Stimulated activated CD4-positive, alpha-beta T cell treated with anti-CD3 and anti-CD28 coated beads, TNF-alpha, amount 100 ng/mL, for 24 hours (primary cell): ENCODE results near the gene FOXP1.

Experiments used
- DNase-seq, 3 experiments: peaks; one replicate each; pipeline ENCODE4 v3.0.0-alpha.2; 2020; ENCODE audit warnings: low read depth in 3 of 3

Gene FOXP1

DNA sequence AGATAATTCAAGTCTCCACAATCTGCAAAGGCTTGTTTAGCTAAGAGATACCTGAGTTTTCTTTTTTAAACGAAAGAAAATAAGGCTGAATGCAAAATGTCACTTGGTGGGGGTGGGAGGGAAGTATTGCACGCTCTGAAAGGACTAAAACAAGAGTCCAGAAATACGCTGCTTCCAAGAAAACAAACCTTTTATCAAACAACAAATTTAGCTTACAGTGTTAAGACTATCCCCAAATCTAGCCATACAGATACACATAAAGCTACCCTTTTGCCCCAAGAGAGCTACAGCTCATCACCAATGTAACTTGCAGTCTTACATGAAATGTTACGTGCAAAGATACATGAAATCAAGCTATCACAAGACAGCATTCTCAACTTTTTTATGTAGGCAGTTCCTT is 522.5 kb downstream of the FOXP1 start:
- no peak for DNase-seq

DNA sequence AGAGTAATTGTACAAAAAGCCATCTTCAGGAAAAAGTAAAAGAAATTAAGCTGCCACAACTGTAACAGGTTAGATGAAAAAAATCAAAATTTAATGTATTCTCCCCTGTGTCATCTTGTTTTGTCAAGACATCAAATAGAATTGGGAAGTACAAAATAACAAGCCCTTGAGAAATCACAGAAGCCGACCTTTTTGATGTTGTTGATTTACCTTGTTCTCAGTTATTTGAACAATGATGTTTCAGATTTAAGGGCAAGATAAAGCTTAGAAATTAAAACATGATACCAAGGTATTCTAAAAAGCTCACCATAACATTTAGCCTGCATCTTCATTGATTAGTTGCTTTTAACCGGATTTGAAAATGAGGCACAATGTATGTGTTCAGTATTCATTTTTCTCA is 523.0 kb downstream of the FOXP1 start:
- DNase-seq = no peak

DNA sequence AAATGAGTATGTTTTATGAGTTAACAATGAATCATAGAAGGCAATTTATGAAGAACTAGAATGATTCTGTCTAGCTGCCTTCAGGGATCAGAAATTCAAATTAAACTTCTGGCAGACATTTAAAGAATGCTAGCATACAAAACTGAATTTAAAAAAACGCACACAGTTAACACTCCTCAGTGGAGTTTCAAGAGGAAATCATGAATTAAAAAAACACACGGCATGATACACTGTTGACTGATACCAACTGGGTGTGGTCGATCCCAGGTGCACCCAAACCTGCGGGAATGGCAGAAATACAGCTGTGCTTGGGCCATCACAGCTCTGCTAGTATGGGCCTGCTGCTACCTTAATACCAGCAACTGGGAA is 526.0 kb downstream of the FOXP1 start:
- no peak for DNase-seq

DNA sequence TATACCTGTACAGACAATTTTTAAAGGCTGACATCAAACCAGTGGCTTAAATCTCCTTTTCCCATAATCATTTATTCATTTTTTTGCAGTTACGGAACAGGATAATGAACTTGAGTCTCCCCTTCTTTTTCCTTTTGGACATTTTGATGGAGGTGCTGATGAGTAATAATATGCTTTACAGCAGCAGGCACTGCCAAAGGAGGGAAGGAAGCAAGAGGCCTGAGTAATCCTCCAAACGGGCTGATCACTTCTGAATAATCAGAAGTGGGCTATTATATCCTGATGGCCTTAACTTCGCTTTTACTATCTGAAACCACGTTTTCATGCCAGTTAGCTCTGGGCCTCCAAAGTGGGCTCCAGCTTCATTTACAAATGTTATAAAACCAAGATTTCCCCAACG is 527.2 kb downstream of the FOXP1 start:
- DNase-seq = no peak

DNA sequence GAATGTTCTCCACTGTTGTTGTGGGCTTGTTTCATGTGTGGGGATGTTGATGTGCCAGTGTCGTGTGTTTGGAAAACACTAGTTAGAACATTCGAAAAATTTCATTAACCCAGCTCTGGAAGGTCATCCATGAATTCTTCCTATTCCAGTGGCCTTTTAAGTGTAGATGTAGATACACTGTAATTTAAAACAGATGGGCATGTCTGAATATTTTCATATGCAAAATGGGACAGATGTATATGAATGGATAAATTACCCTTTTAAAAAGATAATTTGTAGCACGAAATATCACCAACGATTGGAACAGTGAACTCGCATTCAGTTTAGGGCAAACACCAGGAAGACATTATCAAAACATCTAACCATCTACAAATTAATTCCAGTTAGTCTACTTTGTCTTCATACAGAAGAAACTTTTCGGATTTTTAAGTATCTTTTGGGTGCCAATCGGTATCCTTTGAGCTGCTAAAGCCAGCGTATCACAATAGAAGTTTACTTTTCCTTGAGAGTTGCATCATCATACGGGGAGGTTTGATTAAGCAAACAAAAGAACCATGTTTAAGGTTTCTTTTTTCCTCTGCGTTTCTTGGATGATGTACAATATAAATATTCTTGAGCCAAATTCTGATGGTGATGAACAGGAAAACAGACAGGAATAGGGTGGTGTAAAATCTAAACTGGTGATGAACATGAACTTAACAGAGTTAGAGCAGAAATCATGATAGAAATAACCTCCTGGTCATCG is 528.1 kb downstream of the FOXP1 start:
- no peak for DNase-seq

DNA sequence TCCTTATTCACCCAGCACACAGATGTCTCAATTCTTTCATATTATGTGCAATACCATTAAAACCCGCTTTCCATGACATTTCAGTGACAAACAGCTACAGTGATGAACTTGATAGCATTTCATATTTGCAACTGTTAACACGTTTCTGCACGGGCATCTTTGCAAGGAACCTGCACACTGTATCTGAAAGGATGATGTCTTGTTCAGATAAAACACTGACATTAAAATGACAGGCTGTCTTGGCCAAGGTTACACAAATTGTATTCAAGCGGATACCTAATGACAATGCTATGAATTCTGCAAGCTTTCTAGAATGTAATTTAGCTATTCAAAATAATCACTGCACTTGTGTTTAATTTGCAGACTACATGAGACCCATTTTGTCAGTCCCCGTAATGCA is 529.2 kb downstream of the FOXP1 start:
- DNase-seq = no peak

DNA sequence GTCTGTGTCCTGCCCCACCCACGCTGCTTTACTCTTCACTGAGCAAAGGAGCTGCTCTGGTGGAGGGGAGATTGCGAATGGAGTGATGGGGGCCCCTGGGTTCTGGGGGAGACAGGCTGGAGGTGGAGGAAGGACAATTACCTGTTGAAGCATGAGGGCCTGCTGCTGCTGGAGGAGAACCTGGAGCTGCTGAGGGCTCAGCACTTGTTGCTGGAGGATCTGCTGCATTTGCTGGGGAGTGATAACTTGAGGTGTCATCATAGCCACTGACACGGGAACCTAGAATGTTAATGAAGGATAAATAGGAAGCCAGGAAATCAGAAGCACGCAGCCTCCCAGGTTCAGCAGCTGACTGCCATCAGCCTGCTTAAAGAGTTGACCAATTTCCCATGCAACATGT is 530.0 kb downstream of the FOXP1 start:
- no peak for DNase-seq

DNA sequence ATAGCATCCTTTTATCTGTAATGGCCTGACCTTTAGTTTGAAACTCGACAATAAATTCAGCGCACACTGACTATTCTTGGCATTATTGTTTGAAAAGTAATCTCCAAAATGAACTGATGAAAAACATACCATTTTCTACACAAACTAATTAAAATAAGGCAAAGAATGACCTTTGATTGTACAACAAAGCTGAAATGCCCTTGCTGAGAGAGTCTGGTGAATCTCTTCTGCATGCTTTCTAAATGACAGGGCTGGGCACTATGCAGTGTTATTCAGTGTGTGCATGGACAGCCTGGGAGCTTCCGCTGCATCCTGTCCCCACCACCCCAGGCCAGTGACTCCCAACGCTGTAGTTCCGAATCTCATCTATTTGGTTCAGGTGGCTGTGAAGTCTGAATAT is 530.8 kb downstream of the FOXP1 start:
- DNase-seq = no peak

DNA sequence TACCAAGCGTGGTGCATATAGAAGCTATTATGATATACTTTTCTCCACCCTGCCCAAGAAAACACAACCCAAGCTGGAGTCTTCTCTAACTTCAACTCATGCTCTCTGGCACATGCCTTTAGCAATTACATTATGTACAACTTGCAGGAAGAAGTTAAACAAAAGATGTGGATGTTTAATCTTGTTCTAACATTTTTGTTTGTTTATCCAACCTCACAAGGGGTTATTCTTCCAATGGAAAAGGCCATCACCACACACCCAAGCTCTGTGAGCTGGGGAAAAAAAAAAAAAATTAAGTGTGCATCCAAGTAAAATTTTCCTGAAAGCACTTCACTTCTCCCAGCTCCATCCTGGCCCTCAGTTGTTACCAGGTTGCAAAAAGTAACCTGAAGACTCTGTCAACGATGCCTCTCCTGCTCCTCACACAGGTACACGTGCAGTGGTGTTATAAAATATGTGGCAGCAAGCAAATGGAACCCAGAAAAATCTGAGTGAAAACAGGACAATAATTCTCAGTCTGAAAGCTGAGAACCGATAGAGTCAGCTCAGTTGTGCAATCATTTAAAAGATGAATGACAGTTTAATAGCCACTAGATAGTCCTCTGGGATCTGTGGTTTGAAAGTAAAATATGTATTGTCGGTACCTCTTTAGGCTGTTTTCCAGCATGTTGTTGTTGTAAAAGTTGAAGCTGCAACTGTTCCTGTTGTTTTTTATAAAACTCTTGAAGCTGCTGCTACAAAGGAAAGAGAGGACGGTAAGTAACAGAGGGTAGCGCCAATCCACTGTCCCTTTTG is 531.4 kb downstream of the FOXP1 start:
- no peak for DNase-seq

DNA sequence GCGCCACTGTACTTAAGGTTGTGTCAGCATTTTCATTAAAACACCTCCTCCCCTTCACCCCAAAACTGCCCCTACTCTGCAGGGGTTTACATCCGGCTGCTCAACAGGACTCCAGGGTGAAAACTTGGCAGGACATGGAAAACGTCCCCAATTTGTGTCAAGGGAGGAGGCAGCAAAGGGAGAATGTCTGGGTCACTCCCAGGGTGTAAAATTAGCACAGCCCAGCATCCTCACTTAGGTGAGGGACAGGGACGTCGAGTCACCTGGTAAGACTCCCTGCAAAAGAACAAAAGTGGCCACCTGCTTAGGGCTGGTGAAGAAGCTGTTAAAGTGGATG is 532.3 kb downstream of the FOXP1 start:
- DNase-seq = no peak

DNA sequence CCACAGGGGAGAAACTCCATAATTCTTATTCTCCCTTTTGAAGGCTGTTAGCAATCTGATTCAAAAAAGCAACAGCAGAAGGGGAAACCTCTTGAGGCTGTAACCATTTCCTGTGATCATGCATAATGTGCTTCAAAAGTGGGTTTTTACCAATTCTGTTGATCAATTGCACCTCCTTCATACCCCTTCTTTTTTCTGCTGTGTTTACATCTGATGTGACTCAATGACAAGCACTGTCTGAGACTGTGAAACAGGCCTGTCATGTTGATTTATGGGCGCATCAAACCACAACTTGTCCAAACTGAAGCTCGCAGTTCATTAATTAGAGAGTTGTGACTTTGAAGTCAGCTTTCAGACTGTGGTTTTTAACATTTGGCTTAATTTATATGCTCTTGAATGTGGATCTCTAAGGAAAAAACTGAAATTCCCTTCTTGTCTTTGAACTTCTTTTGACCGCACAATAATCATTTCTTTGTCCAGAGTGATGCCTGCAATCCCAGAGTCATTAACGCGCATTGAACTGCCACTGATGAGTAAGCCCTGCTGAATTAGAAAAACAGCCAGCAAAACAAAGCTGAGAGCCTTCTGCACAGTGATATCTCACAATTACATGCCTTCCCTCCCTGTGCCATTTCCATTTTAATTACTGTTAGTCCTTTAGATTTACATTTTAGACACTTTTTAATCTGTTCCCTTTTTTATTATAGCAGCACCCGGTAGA is 532.8 kb downstream of the FOXP1 start:
- DNase-seq = no peak

DNA sequence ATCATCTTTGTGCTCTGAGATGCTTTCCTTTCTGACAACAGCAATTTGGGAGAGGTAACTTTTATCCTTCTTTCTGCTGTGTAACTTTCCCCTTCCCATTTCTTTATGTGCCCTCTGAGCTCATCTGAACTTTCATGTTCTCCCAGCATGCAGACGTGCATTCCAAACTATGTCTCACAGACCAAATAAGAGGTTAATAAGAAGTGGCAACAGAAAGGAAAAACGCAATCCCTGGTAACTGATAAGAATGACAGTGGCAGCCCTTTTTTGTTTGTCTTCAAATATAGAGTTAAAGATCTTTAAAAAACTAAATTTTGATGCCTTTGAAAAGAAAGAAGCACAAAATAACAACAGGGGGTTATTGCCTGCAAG is 533.4 kb downstream of the FOXP1 start:
- no peak for DNase-seq

DNA sequence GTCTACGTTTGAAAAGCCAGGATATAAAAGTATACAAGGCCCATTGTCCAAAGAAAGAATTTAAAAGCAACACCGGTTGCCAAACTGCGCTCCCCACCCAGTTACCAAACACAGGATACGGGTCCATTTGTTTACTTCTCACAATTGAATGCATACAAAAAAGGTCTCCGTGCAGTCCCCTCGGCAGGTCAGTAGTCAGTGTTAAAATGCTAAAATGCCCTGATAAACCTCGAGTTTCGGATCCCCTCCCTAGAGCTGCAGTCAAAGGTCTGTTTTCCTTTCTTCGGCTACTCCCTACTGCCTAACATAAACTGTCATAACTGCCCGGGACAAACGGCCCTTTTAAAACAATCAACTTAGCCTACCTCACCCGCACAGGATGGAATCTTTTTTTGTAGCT is 534.6 kb downstream of the FOXP1 start:
- DNase-seq = no peak

DNA sequence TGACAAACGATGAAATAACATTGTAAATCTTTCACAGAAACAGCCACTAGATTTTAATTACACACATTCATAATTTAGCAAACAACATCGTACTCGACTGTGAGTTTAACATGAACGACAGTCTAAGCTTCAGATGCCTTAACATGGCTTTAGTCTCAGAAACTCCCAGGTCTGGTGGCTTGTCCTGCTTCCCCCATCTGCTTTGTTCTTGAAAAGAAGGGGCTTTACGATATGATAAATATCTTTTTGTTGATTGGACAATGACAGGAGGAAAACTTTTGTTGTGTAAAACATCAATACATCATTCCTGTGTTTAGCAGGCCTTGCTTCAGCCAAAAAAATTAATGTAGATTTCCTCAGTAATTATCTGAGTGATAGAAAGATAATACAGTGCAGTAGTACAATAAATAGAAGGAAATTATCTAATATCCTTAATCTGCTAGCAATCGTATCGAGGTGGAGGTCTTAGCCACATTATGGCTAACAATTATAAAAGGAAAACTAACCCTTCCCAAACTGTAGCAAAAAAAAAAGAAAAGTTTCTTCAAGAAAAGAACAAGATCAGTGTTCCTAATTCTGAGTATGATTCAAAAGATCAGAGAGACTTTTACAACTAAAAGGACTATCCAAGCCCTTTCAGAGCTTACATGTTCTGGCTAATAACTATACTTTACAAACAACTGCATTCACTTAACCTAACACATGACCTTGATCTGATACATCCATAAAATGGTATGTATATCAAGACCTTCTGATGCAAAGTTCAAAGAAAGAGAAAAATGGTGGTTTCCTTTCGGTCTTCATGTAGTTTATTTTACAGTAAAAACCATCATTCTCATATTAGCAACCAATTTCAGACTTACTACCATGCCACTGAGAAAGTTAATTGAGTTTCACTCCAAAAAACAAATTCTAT is 535.7 kb downstream of the FOXP1 start:
- no peak for DNase-seq

DNA sequence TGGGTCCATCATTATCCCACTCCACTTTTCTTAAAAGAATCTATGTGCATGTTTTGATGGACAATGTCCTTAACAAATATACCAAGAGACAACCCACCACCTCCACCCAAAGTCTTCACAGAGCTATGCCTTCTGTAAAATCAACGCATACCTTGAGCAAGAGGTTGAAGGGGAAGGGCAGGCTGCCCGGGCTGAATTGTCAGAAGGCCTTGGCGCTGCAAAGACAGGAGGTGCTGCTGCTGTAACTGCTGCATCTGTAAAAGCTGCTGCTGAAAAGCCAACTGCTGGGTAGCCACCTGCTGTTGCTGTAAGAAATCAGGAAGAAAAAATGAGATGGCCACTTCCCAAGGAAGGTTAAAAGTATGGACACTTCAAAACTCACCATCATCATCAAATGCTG is 536.7 kb downstream of the FOXP1 start:
- DNase-seq = no peak

DNA sequence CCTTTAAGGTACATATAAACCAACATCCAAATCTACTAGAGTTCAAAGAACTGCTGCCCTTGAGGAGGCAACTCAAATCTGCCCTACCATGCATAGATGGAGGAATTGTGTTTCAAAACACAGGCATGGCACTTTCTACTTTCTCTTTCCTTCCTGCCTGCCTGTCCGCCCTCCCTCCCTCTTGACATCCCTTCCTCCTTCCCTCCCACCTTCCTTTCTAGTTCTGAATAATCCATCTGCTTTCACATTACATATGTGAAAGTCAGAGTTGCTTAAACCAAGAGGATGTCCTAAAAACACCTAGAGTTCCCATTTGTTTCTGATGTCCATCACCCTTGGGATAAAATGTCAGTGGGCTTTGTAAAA is 537.6 kb downstream of the FOXP1 start:
- DNase-seq = no peak

DNA sequence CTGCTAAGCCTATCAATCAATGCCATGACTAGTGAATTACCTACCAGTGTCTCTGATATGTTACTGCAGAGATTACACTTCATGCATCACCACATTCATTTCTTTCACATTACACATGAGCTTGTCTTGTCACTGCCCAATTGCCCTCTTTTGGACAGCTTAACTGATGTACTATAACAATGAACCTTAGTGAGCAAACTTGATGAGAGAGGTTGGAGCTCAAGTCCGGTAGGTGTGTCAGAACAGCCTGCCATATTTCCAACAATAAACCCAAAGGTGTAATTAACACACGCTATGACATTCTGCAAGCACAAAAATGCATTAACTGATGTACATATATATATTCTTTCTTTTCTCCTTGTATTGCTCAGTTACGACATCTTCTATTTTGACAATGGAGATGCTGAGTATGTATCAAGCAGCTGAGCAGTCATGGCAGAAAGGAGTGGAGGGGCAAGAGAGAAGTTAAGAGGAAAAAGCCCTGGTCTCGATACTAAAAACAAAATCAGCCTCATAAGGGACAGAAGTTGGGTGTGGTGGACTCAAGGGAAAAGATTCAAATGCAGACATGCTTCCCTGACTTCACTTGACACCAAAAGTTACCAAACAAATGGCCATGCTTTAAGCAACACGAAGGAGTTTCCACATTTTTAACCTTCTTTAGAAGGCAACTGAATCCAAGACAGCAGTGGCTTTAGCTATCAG is 538.2 kb downstream of the FOXP1 start:
- no peak for DNase-seq

DNA sequence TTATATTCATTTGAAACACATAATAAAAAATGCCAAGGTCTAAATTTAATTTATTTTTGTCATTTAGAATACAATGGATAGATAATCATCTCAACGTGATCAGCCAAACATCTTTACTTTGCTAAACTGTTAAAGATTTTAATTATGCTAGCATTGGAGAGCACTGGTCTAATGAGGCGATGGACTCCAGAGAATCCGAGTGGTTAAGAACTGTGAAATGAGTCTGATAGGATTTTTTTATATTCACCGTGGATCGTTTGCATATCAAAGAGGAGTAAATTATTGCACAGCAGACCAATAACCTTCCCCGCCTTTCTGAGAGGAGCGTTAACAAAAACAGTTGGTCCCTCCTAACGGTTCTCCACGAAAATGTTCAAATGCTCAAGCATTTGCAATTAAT is 540.8 kb downstream of the FOXP1 start:
- no peak for DNase-seq

DNA sequence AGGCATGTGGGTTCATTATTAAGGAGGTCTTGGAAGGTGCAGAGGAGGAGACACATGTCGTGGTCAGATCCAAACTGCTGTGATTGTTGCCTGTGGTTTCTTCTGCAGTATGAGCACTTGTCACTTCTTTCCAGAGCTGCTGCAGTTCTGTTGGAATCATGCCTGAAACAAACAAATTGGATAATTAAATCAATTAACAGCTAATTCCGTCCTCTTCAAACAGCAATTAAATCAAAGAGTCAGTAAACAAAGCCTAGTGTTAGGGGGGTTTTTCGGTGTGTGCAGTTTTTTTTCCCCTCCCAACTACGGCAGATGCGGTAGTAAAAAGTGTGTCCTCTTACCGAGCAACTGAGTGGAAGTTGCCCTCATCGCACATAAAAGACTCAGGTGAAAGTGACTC is 542.2 kb downstream of the FOXP1 start:
- no peak for DNase-seq

DNA sequence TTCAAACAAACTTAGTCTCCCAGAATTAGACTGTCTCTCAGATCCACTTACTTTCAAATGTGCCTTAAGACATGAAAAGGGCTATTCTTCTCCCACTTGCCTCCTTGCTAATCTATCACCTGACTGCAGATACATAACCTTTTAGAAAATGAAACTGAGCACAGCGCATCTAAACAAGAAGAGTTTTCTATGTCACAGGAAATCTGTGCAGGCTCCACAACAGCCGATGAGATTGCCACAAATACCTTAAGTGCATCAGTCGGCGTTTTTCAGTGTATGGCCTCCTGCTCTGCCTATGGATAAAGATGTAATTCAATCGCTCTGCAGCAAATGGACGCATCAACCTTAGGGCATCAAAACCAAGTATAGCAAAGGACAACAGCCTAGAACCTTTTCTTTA is 544.2 kb downstream of the FOXP1 start:
- DNase-seq = no peak

DNA sequence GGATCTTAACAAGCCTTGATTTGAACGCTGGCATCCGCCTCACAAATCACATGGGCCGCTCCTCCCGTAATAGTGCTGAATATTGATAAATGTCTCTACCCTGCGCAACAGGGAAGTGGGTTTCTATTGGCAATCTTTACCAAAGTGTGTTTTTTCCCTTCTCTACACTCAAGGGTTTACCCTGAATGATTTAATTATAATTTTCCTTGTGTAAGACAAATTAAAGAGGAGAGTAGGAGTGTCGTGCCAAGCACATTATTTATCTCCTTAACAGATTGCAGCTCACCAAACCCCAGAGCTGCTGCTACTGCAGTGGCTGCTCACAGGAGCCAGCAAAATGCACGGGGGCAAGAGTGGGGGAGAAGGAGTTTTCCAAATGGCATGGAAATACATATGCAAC is 545.8 kb downstream of the FOXP1 start:
- no peak for DNase-seq

DNA sequence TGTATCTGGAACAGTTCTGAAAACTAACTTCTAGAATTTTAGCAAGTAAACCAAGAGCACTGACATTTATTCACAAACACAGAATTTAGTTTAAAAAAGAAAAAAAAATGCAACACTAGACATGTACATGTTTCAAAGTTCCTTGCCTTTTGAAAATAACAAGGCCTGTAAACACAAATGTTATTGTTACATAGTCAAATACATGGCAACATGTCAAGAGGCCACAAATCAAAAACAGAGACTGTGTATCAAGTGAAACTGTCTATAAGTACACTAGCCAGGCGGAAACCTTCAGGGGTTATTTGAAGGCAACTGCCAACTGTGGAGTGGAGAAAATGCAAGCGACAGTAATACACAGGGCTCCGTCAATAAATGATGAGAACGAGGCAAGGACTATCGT is 547.6 kb downstream of the FOXP1 start:
- DNase-seq = no peak
